ENCODE data around the gene LHX3.

- no peak for TF ChIP-seq CTCF (IDR thresholded peaks at IDR 0.05)
- no peak for TF ChIP-seq POLR2A (IDR thresholded peaks at IDR 0.05)
Observed at GRCh38 chr9:136181784-136182419, 23.0 kb downstream of the LHX3 start.
